GM19238 (cell line): ENCODE data around the gene RNF128.
"Not testable (repeated sequence)": the region's sequence is repeated elsewhere in the genome, so short reads cannot be mapped to it uniquely, and the experiment has no call there.

Source experiments
- DNase-seq: peaks from one replicate; pipeline ENCODE4 v3.0.0; 2011; ENCODE audit warnings: low spot score; ENCODE audit not compliant: insufficient read length

RNF128 gene

DNA sequence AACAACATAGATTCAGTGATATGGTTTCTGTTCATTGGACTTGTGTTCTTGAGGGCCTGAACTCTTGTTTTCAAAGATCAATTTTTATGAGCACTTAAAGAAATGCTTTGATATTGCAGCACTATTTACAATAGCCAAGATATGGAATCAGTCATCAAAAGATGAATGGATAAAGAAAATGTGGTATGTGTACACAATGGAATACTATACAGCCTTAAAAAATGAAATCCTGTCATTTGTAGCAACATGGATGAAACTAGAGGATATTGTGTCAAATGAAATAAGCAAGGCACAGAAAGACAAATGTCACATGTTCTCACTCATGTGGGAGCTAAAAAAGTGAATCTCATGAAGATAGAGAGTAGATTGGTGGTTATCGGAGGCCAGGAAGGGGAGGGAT is 21.9 kb downstream of the RNF128 start:
- no peak for DNase-seq

DNA sequence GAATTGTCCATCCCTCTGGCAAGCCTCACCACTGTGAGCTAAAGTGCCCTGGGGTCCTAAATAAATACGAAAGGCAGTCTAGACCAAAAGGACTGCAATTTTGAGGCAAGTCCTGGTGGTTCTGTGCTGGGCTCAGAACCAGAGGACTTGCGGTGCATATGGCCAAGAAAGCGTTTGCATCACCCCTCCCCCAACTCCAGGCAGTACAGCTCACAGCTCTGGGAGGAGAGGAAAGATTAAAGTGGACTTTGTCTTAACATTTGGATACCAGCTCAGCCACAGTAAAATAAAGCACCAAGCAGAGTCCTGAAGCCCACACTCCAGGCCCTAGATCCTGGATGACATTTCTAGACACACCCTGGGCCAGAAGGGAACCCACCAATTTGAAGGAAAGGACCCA is 24.9 kb downstream of the RNF128 start:
- no peak for DNase-seq

DNA sequence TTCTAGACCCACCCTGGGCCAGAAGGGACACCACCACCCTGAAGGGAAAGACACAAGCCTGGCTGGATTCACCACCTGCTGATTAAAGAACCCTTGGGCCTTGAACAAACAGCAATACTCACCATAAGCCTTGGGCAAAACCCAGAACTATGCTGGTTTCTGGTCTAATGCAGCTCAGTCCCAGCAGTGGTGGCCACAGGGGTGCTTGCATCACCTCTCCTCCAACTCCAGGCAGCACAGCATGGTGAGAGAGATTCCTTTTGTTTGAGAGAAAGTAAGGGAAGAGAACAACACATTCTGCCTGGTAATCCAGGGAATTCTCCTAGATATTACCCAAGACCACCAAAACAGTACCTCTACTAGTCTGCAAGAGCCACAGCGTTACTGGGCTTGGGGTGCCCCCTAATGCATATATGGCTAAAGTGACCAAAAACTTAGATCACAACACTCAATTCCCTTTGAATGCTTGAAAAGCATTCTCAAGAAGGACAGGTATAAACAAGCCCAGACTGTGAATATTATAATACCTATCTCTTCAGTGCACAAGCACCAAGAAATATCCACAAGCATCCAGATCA is 25.7 kb downstream of the RNF128 start:
- DNase-seq = no peak

DNA sequence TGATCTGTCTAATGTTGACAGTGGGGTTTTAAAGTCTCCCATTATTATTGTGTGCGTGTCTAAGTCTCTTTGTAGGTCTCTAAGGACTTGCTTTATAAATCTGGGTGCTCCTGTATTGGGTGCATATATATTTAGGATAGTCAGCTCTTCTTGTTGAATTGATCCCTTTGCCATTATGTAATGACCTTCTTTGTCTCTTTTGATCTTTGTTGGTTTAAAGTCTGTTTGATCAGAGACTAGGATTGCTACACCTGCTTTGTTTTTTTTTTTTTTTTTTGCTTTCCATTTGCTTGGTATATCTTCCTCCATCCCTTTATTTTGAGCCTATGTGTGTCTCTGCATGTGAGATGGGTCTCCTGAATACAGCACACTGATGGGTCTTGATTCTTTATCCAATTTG is 42.8 kb downstream of the RNF128 start:
- DNase-seq = not testable (repeated sequence)

DNA sequence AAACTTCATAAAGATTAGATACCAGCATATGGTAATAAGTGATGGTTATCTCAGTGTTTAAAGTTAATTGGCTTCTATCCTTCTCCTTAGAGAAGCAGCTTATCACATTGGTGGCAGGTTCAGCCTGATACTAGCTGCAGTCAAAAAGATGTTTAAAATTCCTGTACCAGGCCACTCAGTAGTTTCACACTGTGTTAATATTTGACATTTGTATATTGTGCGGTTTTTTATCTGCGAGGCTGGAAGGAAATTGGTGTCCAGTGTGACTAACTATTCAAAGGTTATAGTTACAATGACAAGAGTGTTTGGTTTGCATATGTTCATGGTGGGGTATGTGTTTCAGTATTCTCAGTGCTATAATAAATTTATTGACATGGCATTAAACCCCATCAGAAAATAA is 48.5 kb downstream of the RNF128 start:
- no peak for DNase-seq

DNA sequence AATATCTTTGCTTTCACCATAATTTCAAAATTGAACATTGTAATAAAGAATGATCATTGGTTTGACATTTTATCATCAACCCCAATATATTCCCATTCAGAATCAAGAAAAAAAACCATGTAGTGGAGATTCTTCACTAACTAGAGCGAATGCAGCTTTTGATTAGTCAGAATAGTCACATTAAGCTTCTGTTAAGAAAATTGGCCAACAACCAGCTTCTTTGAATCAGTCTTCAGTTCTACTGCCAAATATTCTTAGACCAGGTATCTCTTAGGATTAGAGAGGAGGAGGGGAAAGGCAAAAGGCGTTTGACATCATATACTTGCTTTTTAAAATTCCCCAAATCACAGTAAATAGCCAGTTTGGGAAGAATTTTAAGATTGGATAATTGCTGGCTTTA is 53.8 kb downstream of the RNF128 start:
- DNase-seq = no peak

DNA sequence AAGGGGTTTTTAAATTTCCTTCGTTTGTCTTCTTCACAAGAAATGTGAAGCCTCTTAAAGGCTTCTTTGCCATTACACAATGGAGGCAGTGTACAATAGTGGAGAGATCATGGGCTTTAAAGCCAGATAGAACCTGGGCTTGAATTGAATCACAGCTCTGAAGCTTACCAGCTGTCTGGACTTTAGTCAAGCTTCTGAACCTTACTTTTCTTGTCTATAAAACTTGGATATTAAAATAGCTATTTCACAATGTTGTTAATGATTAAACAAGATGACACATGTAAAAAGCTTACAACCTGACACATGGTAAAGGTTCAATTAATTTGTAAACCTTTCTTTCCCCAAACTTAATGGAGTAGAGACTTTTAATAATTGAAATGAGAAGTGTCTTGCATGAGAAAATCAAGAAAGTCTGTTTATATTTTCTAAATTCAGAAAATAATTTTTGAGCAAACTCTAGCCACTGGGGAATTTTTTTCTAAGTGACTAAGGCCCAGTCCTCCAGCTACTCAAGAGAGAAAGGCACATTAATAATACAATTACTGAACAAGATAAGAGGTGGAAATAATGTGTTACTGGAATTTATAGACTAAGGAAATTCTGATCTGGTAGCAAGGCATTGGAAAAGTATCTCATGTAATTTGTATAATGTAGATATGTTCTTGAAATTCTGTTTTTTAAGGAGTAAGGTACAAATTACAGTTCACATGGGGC is 54.3 kb downstream of the RNF128 start:
- DNase-seq = no peak

DNA sequence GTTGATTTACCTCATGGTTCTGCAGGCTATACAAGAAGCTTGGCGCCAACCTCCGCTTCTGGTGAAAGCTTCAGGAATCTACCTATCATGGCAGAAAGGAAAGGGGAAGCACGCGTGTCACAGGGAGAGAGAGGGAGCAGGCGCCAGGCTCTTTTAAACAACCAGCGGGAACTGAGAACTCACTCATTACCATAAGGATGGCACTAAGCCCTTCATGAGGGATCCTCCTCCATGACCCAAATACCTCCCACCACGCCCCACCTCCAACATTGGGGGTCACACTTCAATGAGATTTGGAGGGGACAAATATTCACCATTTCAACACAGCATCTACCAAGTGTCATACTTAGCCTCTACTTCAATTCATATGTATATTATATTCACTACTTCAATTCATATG is 57.2 kb downstream of the RNF128 start:
- DNase-seq = no peak

DNA sequence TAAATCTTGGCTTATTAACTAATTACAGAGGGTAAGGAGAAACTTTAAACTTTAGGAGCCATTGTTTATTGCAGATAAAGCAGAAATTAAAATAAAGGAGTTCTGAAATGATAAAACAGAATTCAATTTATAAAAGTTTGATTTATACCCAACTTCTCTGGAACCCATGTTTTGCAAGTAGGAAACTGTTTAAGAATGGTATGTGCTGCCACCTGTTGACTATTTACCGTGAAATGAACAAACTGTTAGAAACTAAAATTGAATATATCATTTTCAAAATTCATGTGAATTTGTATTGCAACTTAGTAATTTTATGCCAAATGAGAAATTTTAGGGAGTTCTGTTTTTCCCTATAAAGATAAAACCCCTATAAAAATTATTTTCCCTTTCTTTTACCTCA is 65.0 kb downstream of the RNF128 start:
- DNase-seq = no peak

DNA sequence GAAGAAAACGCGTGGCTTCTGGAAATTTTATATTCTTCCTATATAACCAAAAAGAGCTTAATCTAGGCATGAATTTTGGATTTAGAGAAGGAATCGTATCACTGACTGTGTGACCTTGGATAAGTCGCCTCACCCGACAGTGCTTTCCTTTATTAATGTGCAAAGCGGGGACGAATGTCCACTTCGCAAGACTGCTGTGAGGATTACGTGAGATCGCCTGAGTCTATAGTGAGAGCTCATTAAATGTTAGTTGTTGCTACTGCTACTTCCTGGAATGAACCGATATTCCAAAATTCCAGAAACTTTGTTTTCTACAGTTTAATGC is 75.5 kb downstream of the RNF128 start:
- no peak for DNase-seq

DNA sequence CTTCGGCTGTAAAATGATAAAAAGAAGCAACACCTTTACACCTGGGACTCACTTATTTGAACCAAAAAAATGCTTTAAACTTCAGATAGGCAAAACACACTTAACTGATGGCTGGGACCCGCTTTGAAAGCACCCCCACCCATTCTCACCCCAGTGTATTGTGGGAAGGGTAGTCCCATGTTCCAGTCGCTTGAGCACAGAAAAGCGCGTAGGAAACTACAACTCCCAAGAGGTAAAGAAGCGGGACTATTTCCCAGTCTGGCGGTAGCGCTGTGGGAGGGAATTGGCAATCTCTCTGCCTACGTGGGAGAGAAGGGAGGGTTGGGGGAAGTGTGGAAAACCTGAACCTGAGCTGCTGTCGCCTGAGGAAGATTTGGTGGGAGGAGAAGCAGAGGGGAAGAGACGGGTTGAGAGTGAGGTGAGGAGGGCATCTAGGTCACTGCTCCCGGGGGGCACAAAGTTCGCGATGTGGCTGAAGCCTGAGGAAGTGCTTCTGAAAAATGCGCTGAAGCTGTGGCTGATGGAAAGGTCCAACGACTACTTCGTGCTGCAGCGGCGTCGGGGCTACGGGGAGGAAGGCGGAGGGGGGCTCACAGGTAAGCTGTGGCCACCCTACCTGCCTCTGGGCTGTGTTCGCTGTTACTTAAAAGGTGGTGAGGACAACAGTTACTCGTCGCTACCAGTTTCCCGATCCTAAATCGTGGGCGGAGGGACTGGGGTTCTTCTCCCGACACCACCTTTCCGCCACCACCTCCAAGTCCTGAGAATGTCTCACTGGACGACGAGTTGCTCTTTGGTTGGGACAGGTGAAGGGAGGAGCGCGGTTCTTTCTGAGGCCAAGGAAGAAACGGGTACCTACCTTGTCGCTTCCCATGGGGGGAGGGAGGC is 76.1 kb downstream of the RNF128 start, which contains the start of gene TBC1D8B:
TSS of gene TBC1D8B (plus strand) at position 286 of the 888 bp plus-strand sequence. CDS start at position 467, 181 bp downstream.
- no peak for DNase-seq

DNA sequence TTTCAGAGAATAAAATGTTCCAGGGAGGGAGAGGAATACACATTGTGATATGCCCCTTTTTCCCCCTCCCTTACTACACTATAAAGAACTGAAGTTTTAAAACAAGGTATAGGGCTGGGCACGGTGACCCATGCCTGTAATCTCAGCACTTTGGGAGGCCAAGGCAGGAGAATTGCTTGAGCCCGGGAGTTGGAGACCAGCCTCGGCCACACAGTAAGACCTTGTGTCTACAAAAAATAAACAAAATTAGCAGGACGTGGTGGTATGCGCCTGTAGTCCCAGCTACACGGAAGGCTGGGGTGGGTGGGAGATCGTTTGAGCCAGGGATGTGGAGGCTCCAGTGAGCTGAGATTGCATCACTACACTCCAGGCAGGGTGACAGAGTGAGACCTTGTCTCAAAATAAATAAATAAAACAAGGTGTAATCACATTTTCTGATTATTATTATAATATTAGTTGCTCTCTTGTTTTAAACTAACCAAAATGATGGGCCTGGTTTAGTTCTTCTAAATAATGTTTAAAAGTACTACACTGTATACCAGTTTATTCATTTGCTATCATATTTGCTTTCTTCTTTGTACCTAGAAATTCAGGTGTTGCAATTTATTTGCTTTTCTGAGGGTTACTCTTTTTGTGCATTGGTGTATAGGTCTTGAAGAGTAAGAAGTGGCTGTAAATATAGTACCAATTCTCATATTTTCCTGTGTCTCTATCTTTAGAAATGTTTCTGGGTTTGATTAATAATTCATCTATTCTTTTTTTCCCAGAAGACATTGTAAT is 84.8 kb downstream of the RNF128 start:
- DNase-seq = no peak

DNA sequence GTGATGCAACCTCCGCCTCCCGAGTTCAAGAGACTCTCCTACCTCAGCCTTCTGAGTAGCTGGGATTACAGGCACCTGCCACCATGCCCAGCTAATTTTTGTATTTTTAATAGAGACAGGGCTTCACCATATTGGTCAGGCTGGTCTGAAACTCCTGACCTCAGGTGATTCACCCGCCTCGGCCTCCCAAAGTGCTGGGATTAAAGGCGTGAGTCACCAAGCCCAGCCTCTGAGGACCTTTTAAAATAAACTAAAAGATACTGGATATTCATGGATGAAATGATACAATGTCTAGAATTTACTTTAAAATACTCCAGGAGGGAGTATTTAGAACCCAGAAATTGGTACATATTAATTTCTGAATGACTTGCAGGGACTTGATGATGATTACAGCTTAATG is 86.4 kb downstream of the RNF128 start:
- DNase-seq = not testable (repeated sequence)

DNA sequence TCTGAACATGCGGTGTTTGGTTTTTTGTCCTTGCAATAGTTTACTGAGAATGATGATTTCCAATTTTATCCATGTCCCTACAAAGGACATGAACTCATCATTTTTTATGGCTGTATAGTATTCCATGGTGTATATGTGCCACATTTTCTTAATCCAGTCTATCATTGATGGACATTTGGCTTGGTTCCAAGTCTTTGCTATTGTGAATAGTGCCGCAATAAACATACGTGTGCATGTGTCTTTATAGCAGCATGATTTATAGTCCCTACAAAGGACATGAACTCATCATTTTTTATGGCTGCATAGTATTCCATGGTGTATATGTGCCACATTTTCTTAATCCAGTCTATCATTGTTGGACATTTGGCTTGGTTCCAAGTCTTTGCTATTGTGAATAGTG is 87.6 kb downstream of the RNF128 start:
- not testable (repeated sequence) for DNase-seq
